GM18508 (cell line): ENCODE measurements around the gene BBIP1.
"Not testable (repeated sequence)": the region's sequence is repeated elsewhere in the genome, so short reads cannot be mapped to it uniquely, and the experiment has no call there.

ENCODE experiments used
- ATAC-seq: cut with Tn5 transposase; IDR thresholded peaks from one replicate; pipeline ENCODE4 v1.9.1; 2021; ENCODE audit warnings: moderate number of reproducible peaks; ENCODE audit not compliant: insufficient read depth, unreplicated experiment

The BBIP1 gene

DNA sequence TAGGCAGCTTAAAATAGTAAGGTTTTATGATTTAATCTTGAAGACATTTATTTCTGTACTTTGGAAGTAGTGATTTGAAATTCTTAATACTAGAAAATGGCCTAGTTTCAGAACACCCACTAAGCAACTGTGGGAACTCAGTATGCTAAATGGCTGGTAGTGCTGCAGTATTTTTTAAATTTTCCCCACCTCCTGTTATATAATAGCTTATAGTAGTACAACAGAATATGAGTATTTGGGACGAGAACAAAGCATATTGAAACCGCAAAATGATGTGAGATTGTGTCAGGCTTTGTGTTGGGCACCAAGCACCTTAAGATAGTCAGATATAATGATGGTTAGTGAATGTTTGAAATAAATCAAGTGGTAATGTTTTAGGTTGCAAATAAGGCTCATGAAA lies 8.5 kb upstream of the BBIP1 start:
- ATAC-seq, result no peak

DNA sequence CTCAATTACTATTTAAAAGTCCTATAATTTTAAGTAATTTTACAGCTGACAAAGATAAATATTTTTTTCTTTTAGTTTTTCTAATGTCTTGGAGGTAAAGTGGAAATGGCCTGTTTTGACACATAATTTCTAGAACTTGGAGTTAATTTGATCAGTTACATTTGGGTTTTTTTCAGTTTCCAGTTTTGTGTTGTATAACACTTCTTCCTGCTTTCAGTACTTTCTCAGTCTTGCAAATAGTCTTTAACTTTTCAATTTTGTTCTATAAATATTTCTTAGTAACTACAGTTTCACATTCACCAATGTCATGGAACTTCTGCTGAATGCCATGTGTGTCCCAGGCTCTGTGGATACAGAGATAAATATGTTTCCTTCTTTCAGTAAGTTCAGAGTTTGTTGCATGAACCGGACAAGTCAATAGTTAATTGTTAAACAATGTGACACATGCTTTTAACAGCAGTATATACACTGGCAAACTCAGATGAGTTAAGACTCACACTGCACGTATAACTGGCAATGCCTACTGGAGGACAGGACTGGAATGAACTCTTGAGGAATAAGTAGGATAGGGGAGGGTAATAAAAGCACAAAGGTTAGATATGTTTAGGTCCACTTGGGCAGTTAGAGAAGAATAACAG lies 5.0 kb upstream of the BBIP1 start:
- ATAC-seq, result no peak

DNA sequence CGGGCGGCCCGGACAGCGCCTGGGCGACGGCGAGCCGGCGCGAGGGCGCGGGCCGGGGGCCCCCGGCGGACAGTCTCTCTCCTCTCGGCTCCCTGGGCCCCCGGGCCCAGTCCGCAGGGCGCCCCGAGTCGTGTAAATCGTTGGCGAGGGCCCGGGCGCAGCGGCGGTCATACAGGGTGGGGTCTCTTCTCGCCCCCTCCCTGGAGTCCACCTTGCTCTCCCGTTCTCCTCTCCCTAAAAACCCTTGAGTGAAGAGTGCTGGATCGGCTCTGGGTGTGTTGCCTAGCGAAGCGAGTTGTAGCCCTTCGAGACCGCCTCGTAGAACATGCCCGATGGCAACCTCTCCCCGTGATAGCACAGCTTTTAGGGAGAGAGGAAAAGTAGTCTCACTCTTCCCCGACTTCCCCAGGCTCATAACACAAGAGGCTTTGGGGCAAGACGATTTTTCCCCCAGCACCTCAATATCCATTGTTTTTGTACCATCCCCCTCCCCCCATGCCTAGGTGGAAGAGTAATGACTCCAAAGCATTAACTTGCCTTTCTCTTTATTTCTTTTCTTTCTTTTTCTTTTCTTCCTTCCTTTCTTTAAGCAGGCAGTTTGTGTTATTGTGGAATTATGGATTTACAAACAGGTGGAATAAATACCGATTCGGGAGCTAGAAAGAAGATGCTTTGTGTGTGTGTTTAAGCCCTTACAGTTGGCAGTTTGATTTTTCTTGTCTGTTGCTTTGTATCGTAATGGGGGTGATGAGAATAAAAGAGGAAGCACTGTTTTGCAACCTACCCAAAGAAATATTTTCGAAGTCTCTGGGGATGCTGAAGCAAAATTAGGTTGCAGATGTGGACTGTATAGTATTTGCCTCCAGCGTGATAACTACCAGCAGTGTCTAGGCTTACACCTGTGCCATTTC lies 1.2 kb upstream of the BBIP1 start:
- peak; percentile 23 for ATAC-seq

DNA sequence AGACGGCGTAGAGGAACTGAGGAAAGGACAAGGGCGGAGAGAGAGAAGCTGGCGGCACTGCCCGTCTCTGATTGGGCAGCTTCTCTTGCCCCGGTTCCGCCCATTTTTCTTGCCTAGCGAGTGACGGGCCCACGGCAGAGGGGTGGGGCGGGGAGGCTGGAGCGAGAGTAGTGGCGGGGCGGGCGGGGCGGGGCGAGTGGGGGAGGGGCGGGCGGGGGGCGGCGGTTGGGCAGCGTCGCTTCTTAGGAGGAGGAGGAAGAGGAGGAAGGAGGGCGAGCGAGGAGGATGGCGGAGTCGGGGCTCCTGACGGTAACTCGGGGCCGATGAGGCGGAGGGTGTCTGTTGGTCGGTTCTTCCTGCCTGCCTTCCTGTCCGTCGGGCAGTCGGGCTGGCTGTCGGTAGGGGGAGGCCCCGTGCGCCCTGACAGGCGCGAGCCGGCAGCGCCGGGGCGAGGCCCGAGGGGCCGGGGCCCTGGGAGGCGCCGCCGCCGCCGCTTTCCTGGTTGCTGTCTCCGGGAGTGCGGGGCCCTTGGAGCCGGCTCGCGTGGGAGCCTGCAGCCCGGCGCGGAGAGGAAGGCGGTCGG lies 460 bp upstream of the BBIP1 start, which contains the start of gene SHOC2:
TSS of gene SHOC2 (plus strand) at position 256 of the 583 bp plus-strand sequence. CDS start 44,755 bp downstream, outside the sequence.
- no peak for ATAC-seq

DNA sequence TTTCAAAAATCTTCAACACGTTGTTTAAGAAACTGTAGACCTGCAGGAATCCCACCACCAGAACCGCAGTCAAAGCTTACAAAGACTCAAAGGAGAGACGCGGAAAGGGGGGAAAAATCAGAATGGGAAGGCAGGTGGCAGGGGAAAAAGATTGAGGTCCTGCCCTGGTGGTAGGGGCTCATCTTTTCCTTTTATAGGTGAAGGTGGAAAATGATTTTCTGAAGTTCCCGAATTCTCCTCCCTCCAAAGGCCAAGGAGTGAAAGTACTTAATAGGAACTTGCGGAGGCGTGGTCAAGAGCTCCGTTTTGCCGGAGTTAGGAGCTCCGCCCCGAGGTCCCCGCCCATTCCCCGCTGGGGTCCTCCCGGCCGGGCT lies 724 bp downstream of the BBIP1 start:
- no peak for ATAC-seq

DNA sequence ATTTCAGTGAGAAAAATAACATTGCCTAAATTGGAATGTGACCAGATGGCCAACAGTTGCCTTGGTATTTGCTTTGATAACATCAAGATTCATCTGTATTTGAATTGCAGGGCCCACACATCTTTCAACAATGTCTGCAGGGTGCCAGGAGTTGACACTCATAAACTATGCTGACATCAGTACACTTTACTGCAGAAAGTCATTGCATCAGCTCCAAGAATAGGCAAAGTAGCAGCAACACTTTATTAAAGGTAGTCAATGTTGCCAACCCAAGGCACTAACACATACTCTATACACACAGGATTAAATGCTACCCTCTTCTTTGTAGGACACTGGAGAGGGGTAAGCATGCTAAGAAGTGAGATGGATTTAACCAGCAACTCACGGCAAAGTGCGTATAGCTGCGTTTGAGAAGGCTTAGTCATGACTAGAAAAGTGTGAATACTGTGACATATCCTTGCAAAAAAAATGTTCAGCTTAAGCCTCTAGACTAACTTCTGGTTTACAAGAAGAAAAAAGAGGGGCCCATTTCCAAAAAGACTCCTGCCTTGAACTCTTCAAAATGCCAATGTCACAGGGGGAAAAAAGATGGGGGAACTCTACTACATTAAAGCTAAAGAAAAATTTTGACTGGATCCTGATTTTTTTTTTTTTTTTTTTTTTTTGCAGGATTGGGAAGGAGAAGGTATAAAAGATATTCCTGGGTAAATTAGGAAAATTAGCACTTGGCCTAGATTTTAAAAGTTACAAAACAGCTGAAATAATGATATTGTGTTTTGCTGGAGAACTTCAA lies 2.2 kb downstream of the BBIP1 start:
- no peak for ATAC-seq

DNA sequence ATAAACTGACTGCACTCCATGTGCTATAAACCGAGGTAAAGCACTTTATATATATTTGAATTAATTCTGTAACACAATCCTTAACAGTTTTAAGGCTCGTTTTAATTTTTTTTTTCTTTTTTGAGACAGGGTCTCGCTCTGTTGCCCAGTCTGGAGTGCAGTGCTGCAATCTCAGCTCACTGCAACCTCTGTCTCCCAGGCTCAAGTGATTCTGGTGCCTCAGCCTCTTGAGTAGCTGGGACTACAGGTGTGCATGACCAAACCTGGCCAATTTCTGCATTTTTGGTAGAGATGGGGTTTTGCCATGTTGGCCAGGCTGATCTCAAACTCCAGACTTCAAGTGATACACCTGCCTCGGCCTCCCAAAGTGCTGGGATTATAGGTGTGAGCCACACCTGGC lies 3.4 kb downstream of the BBIP1 start:
- not testable (repeated sequence) for ATAC-seq

DNA sequence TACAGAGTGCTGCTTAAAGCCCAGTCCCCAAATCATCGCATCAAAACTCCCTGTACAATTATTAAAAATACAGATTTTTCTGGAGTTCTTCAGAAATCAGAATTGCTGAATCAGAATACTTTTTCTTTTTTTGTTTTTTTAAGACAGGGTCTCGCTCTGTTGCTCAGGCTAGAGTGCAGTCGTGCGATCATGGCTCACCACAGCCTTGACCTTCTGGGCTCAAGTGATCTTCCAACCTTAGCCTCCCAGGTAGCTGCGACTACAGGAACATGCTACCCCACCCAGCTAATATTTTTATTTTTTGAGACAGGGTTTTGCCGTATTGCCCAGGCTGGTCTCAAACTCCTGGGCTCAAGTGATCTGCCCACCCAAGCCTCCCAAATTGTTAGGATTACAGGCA lies 3.9 kb downstream of the BBIP1 start:
- ATAC-seq, result no peak

DNA sequence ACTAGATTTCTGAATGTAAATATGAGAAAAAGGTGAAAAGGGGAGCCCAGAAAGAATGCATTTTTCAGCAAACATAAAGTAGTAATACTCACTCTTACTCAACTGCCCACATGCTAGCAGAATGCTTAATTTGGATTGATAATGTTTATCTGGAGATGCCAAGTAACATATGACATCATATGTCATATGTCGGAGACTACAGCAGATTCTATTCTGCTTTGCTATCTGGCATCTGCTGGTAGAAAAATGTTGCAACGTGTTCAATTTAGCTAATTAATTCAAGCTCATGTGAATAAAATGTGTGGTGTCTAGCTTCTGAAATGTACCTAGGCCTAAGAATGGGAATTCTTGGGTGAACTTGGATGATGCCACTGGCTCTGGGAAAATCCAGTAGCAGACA lies 4.5 kb downstream of the BBIP1 start:
- ATAC-seq, result no peak

DNA sequence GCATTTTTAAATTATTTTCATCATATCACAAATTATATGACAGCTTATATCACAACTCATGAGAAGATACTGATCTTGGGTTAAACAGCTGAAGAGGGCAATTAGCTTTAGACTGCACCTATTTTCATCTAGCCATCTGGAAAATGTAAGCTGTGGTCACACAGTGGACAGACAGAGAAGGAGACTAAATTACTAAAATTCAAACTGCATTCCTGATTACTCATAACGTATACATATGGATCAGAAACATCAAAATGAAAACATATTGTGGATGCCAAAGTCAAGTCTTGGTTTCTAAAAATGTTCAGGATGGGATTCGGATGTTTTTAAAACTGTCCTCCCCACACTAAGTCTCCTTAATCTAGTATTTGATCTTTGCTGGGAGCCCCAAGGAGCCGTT lies 6.6 kb downstream of the BBIP1 start:
- ATAC-seq, result no peak

DNA sequence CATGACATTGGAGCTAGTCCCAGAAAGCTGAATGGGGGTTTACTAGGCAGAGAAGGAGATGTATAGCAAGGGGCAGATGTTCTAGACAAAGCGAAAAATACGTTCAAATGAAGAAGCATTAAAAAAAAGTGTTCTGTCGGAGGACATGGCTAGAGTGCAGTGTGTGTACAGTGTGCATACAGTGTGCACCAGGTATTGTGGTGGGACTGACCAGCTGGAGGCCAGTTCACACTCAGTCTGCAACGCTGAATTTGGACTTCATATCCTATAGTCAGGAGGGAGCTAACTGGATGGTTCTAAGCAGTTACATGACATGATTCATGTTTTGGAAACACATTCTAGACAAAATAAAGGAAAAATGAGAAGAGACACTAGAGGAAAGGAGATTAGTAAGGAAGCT lies 8.8 kb downstream of the BBIP1 start:
- no peak for ATAC-seq

DNA sequence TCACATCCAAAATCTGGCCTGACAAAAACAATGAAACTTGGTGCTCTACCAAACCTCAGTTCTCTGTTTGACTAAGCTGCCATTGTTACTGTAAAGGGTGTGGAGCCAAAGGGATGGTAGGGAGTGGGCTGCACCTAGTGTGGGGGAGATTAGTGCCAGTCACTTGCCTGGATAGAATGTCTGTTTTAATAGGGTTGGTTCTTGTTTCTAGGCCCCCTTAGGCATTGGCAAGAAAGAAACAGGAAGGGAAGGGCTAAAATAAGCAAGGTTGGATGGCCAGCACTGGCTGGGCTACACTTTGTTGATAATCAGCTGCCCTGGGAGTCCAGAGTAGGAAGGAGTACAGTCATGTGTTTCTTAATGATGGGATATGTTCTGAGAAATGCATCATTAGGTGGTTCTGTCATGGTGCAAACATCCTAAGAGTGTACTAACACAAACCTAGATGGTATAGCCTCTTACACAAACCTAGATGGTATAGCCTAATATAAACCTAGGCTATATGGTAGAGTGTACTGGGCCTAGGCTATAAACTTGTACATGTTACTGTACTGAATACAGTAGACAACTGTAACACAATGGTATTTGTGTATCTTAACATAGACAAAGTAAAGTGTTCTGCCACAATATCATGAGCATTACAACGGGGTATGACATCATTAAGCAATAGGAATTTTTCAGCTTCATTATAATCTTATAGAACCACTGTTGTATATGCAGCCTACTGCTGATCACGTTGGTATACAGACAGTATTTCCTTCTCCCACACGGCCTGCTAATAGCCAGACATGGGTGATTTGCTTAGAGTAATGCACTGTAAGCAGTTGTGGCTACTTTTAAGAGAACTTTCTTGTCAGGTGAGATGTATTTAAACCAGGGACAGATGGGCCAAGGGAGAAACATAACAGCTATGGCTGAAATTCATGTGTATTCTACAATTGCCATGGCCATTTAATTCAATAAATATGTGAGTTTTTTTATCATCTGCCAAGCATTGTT lies 15.4 kb downstream of the BBIP1 start:
- ATAC-seq, result no peak

DNA sequence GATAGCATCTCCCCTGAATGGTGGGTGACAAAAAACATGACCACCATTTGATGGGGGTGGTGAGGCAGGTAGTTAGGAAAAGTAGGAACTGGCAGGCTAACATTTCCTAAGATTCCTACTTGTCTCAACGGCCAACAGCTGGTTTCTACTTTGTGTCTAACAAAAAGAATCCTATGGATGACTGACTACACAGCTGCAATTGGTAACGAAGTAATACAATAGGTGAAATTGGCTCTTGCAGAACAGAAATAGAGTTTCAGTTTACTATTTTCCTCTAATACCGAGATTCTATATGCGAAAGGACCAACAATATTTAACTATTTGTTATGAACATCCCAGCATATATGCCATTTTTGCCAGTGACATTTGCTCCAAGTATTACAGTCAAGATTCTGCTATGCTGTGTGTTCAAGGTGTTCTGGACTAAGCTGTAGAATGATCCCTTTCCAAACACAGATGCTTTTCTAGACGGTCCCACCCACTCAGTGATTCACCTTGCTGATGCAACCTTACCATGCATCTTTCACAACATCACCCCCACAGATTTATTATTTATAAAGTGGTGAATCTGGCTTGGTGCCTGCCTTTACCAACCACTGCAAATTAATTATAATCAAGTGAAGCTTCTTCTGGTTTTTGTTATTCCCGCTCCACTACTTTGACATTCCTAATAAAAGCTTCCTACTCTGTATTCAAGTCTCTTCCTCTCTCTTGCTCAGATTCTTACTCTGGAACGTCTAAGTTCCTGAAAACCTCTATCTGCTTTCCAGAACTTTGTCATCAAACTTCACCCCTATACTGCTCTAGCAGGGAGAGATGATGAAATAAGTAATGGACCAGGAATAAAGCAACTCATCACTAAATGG lies 16.8 kb downstream of the BBIP1 start:
- no peak for ATAC-seq

DNA sequence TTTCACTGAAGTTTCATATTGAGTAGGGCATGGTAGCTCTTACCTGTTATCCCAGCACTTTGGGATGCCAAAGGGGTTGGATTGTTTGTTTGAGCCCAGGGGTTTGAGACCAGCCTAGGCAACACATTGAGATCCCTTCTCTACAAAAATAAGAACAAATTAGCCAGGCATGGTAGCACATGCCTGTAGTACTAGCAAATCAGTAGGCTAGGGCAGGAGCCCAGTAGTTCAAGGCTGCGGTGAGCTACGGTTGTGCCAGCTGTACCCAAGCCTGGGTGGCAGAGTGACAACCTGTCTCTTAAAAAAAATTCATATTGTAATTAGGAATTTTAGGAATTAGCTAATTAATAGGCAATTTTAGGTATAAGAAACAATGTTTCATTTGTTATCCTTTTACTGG lies 18.0 kb downstream of the BBIP1 start:
- ATAC-seq, result no peak

DNA sequence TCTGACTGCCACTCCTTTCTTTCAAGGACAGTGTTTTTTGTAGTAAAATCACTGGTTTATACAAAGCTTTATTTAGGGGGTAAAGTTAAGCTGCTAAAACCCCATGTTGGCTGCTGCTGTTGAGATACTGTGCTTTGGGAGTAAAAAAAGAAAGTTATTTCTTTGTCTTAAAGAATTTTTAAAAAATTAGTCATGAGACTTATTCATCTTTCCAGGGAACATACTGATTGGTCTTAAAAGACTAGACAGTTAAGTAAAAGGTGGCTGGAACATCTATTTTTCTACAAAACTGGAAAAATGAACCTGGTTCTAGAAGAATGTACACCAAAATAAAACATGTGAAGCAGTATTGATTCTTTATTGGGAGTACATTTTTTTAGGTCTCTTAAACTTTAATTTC lies 20.6 kb downstream of the BBIP1 start:
- ATAC-seq, result no peak

DNA sequence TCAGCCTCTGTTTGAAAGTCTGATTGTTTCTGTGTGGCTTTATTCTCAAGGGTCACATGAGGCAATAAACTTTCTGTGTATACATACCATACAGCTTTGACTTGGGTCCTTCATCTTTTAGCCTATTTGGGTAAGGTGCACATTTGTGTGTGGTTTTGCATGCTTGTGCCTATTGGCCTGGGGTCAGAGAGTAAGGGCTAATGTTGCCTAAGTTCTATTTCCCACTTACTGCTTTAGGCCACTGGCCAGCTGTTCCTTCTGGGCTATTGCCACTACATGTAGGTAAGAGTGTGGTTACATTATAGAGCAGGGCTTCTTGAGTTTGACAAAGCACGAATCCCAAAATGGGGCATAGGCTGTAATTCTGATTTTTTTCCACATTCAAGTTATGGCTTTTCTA lies 21.8 kb downstream of the BBIP1 start:
- ATAC-seq, result no peak

DNA sequence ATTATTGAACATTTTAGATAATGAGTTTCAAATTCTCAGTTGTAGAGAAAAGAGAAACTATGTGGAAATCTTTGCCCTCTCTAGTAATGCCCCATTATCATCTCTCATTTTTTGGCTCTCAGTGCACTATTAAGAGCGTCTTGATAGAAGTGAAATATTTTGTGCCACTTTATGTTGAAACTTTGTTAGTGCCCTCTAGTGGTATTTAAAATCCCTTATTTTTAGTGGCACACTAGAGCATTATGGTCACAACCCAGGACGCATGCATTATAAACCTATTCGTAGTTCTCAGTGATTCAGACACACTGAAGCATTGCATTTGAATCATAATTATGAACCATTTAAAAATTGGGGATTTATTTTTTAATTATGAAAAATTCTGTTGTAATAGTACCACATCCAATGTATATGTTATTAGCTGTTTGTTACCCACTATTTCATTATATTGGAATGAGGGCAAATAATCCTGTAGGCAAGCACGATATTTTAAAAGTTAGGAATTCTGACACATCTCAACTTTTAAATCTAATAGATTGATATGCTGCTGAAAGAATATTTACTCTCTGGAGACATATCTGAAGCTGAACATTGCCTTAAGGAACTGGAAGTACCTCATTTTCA lies 25.3 kb downstream of the BBIP1 start:
- peak; percentile 82 for ATAC-seq
